Psoas muscle (tissue), 8 donors: ENCODE data around the gene HCN4. TPM values are rescaled to one million over a fixed set of nuclear protein-coding genes. Genes with fewer than 3 reads are reported as not detected.
A peak's percentile ranks its signal among the peaks of the same experiment; 100 is the strongest.

ENCODE experiments used
- ATAC-seq, 4 donors: fragments of 200-7000 bp; cut with Tn5 transposase; one replicate each; pipeline ENCODE4 v1.9.1; 2020; ENCODE audit warnings: moderate library complexity in 3 of 4, mild to moderate bottlenecking in 2 of 4
- DNase-seq, 2 donors: peaks; one replicate each; pipeline ENCODE4 v3.0.0-alpha.2; 2020
- H3K27ac ChIP-seq: fragments of 200-600 bp; one replicate; pipeline ENCODE4 v1.8.0; 2022
- H3K27me3 ChIP-seq, 3 donors: fragments of 200-600 bp in 1 of 3; one replicate each; pipeline versions ENCODE4 v1.6.1 to v1.8.0; 2013 to 2022; ENCODE audit warnings: low read length in 2 of 3, mild to moderate bottlenecking in 2 of 3, moderate library complexity in 1 of 3; ENCODE audit not compliant: insufficient read depth in 3 of 3
- H3K36me3 ChIP-seq, 2 donors: fragments of 200-600 bp in 1 of 2; one replicate each; pipeline versions ENCODE4 v1.6.1 to v1.8.0; 2013 to 2022; ENCODE audit warnings: low read depth in 1 of 2, mild to moderate bottlenecking in 1 of 2, moderate library complexity in 1 of 2; ENCODE audit not compliant: insufficient read depth in 1 of 2
- H3K4me1 ChIP-seq: fragments of 200-600 bp; one replicate; pipeline ENCODE4 v1.8.0; 2022
- H3K4me3 ChIP-seq: fragments of 200-600 bp; one replicate; pipeline ENCODE4 v1.8.0; 2022; ENCODE audit warnings: mild to moderate bottlenecking
- H3K9me3 ChIP-seq: fragments of 200-600 bp; one replicate; pipeline ENCODE4 v1.8.0; 2022
- CTCF ChIP-seq: fragments of 200-600 bp; IDR thresholded peaks from one replicate; pipeline ENCODE4 v1.8.0; 2022; ENCODE audit warnings: antibody characterized with exemption
- WGBS, 3 donors: extraction: QIAGEN DNeasy Blood & Tissue Kit; methylation state at CpG; one replicate each; pipeline versions ENCODE4 v1.1.6 to v1.1.7; 2013; 5-methylcytosine and 5-hydroxymethylcytosine counted together
- intact Hi-C, 2 donors: fragments of 100-400 bp; cut with DNase I; formaldehyde crosslinking; loops; one replicate each; pipeline versions ENCODE4 v1.11.0 to v1.14.2; 2022
- polyA plus RNA-seq, 3 donors: library from polyadenylated mRNA; stranded (reverse); fragments of 200-250 nt; gene quantifications; one replicate each; pipeline ENCODE4 v1.2.3, GENCODE V29; 2013
- total RNA-seq, 4 donors: library from RNA; stranded (reverse); fragmentation: NEBNext Ultra II Directional in 2 of 4; extraction: Animal tissue kit (Norgen Biotek cat#: 25700) in 2 of 4; gene quantifications; one replicate each; pipeline versions ENCODE4 v1.2.1 to v1.2.4, GENCODE V29; 2021 to 2023
- donor health status: healthy with polysubstance abuse.
- donor health status: DM: no; HTN: no; CAD: no; lungs with moderate emphysema.
- donor health status: Bipolar disorder and iron deficiency.
- donor health status: healthy.
- donor health status: DM: yes; HTN: yes; CAD: no.
- donor health status: DM: no; HTN: no; CAD: no.
- donor health status: DM: no; HTN: no; CAD: no.
- donor health status: DM: yes; HTN: yes; CAD: no.

Gene HCN4
- total and polyA plus RNA-seq, 7 donors, result not detected

DNA sequence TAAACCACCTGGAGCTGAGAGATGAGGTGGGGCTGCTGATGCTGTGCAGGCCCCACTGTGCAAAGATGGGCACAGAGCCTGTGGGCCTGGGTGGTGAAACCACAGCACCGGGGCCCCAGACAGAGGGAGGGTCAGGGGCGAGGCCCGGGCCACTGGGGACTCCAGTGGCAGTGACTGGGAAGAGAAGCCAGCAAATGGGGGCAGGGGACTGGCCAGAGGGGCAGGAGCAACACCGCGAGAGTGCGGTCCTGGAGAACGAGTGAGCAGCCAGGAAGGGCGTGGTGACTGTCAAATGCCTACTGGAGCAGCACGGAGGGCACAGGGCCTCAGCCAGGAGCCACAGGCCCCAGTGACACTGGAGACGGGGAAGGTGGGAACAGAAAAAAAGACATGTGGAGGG lies 39.8 kb downstream of the HCN4 start:
- Histone ChIP-seq H3K36me3 (no peaks in the 10 kb centered on the region), H3K9me3 (no peaks in the 10 kb centered on the region), H3K4me1 (no peaks in the 10 kb centered on the region), H3K27ac (no peak overlapping the region), H3K27me3 (peaks cover 0 to 9% (median 0%) of the 10 kb centered on the region in 3 donors), H3K4me3 (no peak overlapping the region)
- WGBS, 3 donors, result 71 to 78% (median 76%) methylated on average over 10 of the region's 10 CpGs
- ATAC-seq, result no peak
- intact Hi-C loops, result no loop called here
- DNase-seq, result no peak
- TF ChIP-seq CTCF, result no peak

DNA sequence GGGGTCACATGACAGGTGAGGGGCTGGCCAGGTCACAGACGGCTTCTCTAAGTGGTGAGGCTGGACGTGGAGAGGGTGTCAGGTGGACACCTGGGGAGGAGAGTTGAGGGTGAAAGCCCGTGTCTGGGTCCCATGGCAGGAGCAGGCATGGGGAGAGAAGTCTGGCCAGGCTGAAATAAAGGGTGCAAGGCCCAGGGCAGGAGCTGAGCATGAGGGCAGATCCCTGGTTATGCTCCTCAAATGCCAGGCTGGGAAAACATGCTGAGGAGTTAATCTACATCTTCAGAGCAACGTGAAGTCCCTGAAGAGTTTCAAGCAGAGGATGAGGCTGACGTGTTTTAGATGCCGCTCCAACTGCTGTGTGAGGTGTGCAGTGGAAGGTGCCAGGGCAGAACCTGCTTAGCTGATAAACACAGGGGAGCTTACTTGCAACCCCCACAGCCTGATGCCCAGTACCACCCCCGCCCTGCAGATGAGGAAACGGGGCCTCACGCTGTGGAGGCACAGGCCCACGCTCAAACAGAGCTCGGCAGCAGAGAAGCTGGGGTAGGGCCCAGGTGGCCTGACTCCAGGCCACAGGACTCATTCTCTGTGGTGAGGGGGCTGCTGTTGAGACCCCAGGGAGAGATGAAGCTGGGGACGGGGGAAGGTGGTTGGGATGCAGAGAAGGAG lies 40.5 kb downstream of the HCN4 start:
- Histone ChIP-seq H3K27me3 (peaks cover 0 to 9% (median 0%) of the 10 kb centered on the region in 3 donors), H3K9me3 (no peaks in the 10 kb centered on the region), H3K27ac (no peak overlapping the region), H3K36me3 (no peaks in the 10 kb centered on the region), H3K4me3 (no peak overlapping the region), H3K4me1 (no peaks in the 10 kb centered on the region)
- TF ChIP-seq CTCF, result no peak
- ATAC-seq (no peak), DNase-seq (no peak)
- 83 to 85% (median 83%) methylated on average over 12 of the region's 12 CpGs for WGBS, 3 donors
- intact Hi-C loops, result no loop called here

- Histone ChIP-seq H3K4me1 (no peaks in the 10 kb centered on the region), H3K27ac (no peak overlapping the region), H3K4me3 (no peak overlapping the region), H3K27me3 (peaks cover 0 to 10% (median 0%) of the 10 kb centered on the region in 3 donors), H3K9me3 (no peaks in the 10 kb centered on the region), H3K36me3 (no peaks in the 10 kb centered on the region)
- intact Hi-C loops, result no loop called here
- TF ChIP-seq CTCF, result no peak
- ATAC-seq (no peak), DNase-seq (no peak)
- 25 to 29% (median 27%) methylated on average over 4 of the region's 4 CpGs for WGBS, 3 donors
Observed at GRCh38 chr15:73326157-73326556, 42.6 kb downstream of the HCN4 start.

- no peaks in the 10 kb centered on the region for H3K36me3 ChIP-seq
- no peaks in the 10 kb centered on the region for H3K4me1 ChIP-seq
- H3K9me3 ChIP-seq, result no peaks in the 10 kb centered on the region
- H3K4me3 ChIP-seq, result no peak overlapping the region
- intact Hi-C loops, result no loop called here
- peak in 1 of 2 donors; percentile 47 for DNase-seq
- H3K27me3 ChIP-seq, result peaks cover 0 to 10% (median 0%) of the 10 kb centered on the region in 3 donors
- no peak overlapping the region for H3K27ac ChIP-seq
- TF ChIP-seq CTCF, result no peak
- no peak for ATAC-seq
- 53 to 57% (median 54%) methylated on average over 27 to 29 of the region's 29 CpGs for WGBS, 3 donors
Observed at GRCh38 chr15:73325191-73325861, 43.4 kb downstream of the HCN4 start.
